Smooth muscle cell of the umbilical artery (primary cell): ENCODE data around the gene SYDE2. TPM values are rescaled to one million over a fixed set of nuclear protein-coding genes. Genes with fewer than 3 reads are reported as not detected.

Experiments
- total RNA-seq: library from RNA; depleted of rRNA; stranded (reverse); fragments of >200 nt; gene quantifications from 2 replicates; pipeline ENCODE4 v1.2.3, GENCODE V29; 2014

SYDE2 gene
- total RNA-seq, result 13.2 and 21.1 TPM in 2 replicates

DNA sequence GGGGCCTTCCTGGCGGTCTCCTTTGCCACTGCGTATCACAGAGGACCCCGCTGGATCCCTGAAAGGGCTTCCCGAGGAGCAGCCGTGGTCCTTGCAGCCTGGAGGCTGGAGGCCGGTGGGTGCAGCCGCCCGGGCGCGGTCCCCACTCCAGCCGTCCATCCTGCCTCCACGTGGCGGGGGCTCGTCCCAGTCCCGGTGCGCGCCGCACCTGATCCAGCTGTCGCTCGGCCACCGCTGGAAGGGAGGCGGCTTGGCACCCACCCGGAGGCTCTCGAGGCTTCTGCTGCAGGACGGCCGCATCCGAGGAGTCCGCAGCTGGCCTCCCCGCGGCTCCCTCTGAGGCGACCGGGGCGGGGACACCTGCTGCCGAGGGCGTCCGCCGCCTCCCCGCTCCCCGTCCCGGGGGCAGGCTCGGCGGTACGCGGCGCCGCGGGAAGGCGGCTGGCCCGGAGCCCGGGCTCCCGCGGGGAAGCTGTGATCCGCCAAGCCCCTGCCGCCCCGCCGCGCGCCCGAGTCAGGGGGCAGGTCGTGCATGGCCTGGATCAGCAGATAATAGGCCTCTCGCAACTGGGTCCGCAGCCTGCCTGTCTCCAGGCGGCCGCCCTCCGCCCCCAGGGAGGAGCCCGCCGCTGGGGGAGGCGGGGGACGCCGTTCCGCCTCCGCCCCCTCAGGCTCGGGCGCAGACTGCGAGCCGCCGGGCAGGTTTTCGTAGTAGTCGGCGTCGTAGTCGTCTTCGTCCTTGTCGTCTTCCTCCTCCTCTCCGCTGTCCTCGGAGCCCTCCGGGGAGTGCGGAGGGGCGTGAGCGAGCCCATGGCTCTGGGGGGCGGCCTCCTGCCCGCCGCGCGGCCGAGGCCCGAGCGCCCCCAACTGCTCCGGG lies at the start of gene SYDE2:
Gene SYDE2, minus strand, starts transcription at position 554 of the 877 bp plus-strand sequence. Its CDS starts 20 bp downstream, at position 534.

Other genes starting within 250 kb of the SYDE2 start
- 0.30 and 1.9 TPM in 2 replicates for gene MCOLN2, start 203.9 kb downstream of the SYDE2 start, total RNA-seq
- under 0.01 TPM in 1 of 2 replicates, not detected in the other for gene MCOLN3, start 152.5 kb downstream of the SYDE2 start, total RNA-seq
- gene C1orf52, start 58.6 kb upstream of the SYDE2 start, total RNA-seq, result 23.5 and 29.8 TPM in 2 replicates
- 19.0 and 23.7 TPM in 2 replicates for gene BCL10, start 75.6 kb upstream of the SYDE2 start, total RNA-seq